DOHH2 (cell line): ENCODE measurements around the gene GPR108.
A peak's percentile ranks its signal among the peaks of the same experiment; 100 is the strongest.

Experiments used
- H3F3A ChIP-seq: fragments of 200-600 bp; sonication (generic), shearing (Covaris generic); 2 replicates; pipeline ENCODE4 v1.6.0; 2016; ENCODE audit warnings: antibody characterized with exemption, mild to moderate bottlenecking; ENCODE audit not compliant: control insufficient read depth, insufficient read depth
- H3K27ac ChIP-seq: fragments of 200-600 bp; sonication (generic); 2 replicates; pipeline ENCODE4 v1.5.1; 2014; ENCODE audit warnings: low read depth, mild to moderate bottlenecking, low read length, moderate library complexity
- H3K27me3 ChIP-seq: fragments of 200-600 bp; sonication (generic); 2 replicates; pipeline ENCODE4 v1.6.1; 2014; ENCODE audit warnings: mild to moderate bottlenecking, low read length, mixed read lengths; ENCODE audit not compliant: control insufficient read depth
- H3K36me3 ChIP-seq: fragments of 200-600 bp; sonication (generic); 2 replicates; pipeline ENCODE4 v1.6.1; 2014; ENCODE audit warnings: mild to moderate bottlenecking, low read length, moderate library complexity, mixed read lengths; ENCODE audit not compliant: control insufficient read depth
- H3K4me1 ChIP-seq: fragments of 200-600 bp; sonication (generic); 2 replicates; pipeline ENCODE4 v1.6.1; 2014; ENCODE audit warnings: mild to moderate bottlenecking, low read length, mixed read lengths; ENCODE audit not compliant: control insufficient read depth
- H3K4me2 ChIP-seq: fragments of 200-600 bp; sonication (generic); 2 replicates; pipeline ENCODE4 v1.6.0; 2014; ENCODE audit warnings: mild to moderate bottlenecking, low read length, moderate library complexity
- H3K4me3 ChIP-seq: fragments of 200-600 bp; sonication (generic); 2 replicates; pipeline ENCODE4 v1.5.1; 2014; ENCODE audit warnings: mild to moderate bottlenecking, low read length, mixed read lengths
- H3K79me2 ChIP-seq: fragments of 200-600 bp; sonication (generic); 2 replicates; pipeline ENCODE4 v1.6.1; 2014; ENCODE audit warnings: mild to moderate bottlenecking, low read length, mixed read lengths; ENCODE audit not compliant: control insufficient read depth
- H3K9me2 ChIP-seq: fragments of 200-600 bp; sonication (generic); replicated peaks from 2 replicates; pipeline ENCODE4 v1.6.1; 2014; ENCODE audit warnings: mild to moderate bottlenecking, low read length, mixed read lengths; ENCODE audit not compliant: control insufficient read depth
- H3K9me3 ChIP-seq: fragments of 200-600 bp; sonication (generic); 2 replicates; pipeline ENCODE4 v1.6.1; 2014; ENCODE audit warnings: antibody characterized with exemption, low read length, mixed read lengths; ENCODE audit not compliant: control insufficient read depth, insufficient read depth
- H4K20me1 ChIP-seq: fragments of 200-600 bp; sonication (generic); 2 replicates; pipeline ENCODE4 v1.6.0; 2014; ENCODE audit warnings: low read depth, mild to moderate bottlenecking, antibody characterized with exemption, low read length, moderate library complexity; ENCODE audit not compliant: control insufficient read depth, insufficient read depth
- CTCF ChIP-seq: fragments of 200-600 bp; sonication (generic); IDR thresholded peaks from one replicate; pipeline ENCODE4 v1.5.1; 2014; ENCODE audit warnings: antibody characterized with exemption, mild to moderate bottlenecking, low read depth, low read length; ENCODE audit not compliant: poor library complexity, severe bottlenecking
- EZH2phosphoT487 ChIP-seq: fragments of 200-600 bp; sonication (generic); IDR thresholded peaks from 2 replicates; pipeline ENCODE4 v1.6.1; 2017; ENCODE audit warnings: borderline replicate concordance, mild to moderate bottlenecking, antibody characterized with exemption, low read length, moderate library complexity, mixed read lengths

Gene GPR108

GRCh38 chr19:6728346-6728745, 9.0 kb downstream of the GPR108 start:
- Histone ChIP-seq H3K27ac (peak overlapping the region; percentile 72), H3K4me3 (peak overlapping the region; percentile 63), H3K36me3 (no peaks in the 10 kb centered on the region; the same call in 1 of the 2 replicates), H3K27me3 (no peaks in the 10 kb centered on the region), H3K4me2 (peak overlapping the region; percentile 87), H3K79me2 (no peaks in the 10 kb centered on the region), H3F3A (peaks cover 5% of the 10 kb centered on the region; the same call in 1 of the 2 replicates), H3K9me3 (no peaks in the 10 kb centered on the region), H4K20me1 (no peaks in the 10 kb centered on the region), H3K9me2 (no peaks in the 10 kb centered on the region), H3K4me1 (peaks cover 37% of the 10 kb centered on the region)
- TF ChIP-seq EZH2phosphoT487, result no peak
- TF ChIP-seq CTCF, result no peak

DNA sequence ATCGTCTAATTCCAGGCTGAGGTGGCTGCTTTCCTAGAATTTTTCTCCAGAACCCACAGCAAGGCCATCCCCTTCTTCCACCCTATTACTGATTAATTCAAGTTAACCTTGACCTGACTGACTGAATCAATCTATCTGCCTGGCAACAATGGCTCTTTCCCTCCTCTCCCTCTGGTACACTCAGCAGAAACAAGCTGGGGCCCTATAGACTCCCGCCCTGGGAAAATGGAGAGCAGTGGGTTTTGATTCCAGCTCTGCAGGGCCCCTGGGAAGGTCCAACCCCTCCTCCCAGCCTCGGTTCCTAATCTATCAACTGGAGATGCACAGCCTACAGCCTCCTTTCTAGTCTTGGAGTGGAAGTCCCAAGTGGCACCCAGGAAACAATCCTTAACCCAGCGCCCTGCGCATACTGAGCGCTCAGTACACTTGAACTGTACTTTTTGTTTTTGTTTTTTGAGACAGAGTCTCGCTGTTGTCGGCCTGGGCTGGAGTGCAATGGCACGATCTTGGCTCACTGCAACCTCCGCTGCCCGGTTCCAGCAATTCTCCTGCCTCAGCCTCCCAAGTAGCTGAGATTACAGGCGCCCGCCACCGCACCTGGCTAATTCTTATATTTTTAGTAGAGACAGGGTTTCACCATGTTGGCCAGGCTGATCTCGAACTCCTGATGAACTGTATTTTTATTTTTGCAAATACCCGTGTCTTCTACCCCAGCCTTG, 11.7 kb downstream of the GPR108 start:
- Histone ChIP-seq H3F3A (peaks cover 10% of the 10 kb centered on the region), H3K27ac (no peak overlapping the region), H3K4me1 (peaks cover 60% of the 10 kb centered on the region), H3K9me2 (no peaks in the 10 kb centered on the region), H3K27me3 (no peaks in the 10 kb centered on the region), H3K9me3 (no peaks in the 10 kb centered on the region), H4K20me1 (no peaks in the 10 kb centered on the region), H3K36me3 (no peaks in the 10 kb centered on the region), H3K79me2 (no peaks in the 10 kb centered on the region), H3K4me2 (peak overlapping the region; percentile 51), H3K4me3 (no peak overlapping the region)
- TF ChIP-seq EZH2phosphoT487 (no peak), CTCF (no peak)

- H3K4me3 ChIP-seq, result no peak overlapping the region
- no peaks in the 10 kb centered on the region for H3K9me2 ChIP-seq
- no peak overlapping the region for H3K27ac ChIP-seq
- H3K9me3 ChIP-seq, result no peaks in the 10 kb centered on the region
- H3K36me3 ChIP-seq, result no peaks in the 10 kb centered on the region
- H3K4me2 ChIP-seq, result peak overlapping the region; percentile 51
- peaks cover 60% of the 10 kb centered on the region for H3K4me1 ChIP-seq
- no peaks in the 10 kb centered on the region for H4K20me1 ChIP-seq
- no peaks in the 10 kb centered on the region for H3K27me3 ChIP-seq
- no peaks in the 10 kb centered on the region for H3K79me2 ChIP-seq
- H3F3A ChIP-seq, result peaks cover 10% of the 10 kb centered on the region
- no peak for TF ChIP-seq CTCF
- TF ChIP-seq EZH2phosphoT487, result no peak
Observed at GRCh38 chr19:6724631-6725492, 12.5 kb downstream of the GPR108 start.
